Epithelial cell of alveolus of lung (primary cell): ENCODE measurements around the gene THOC1. TPM values are rescaled to one million over a fixed set of nuclear protein-coding genes. Genes with fewer than 3 reads are reported as not detected.

ENCODE experiments used
- total RNA-seq: library from RNA; depleted of rRNA; stranded (reverse); fragments of >200 nt; gene quantifications from 2 replicates; pipeline ENCODE4 v1.2.1, GENCODE V29; 2015

THOC1 gene, protein sequence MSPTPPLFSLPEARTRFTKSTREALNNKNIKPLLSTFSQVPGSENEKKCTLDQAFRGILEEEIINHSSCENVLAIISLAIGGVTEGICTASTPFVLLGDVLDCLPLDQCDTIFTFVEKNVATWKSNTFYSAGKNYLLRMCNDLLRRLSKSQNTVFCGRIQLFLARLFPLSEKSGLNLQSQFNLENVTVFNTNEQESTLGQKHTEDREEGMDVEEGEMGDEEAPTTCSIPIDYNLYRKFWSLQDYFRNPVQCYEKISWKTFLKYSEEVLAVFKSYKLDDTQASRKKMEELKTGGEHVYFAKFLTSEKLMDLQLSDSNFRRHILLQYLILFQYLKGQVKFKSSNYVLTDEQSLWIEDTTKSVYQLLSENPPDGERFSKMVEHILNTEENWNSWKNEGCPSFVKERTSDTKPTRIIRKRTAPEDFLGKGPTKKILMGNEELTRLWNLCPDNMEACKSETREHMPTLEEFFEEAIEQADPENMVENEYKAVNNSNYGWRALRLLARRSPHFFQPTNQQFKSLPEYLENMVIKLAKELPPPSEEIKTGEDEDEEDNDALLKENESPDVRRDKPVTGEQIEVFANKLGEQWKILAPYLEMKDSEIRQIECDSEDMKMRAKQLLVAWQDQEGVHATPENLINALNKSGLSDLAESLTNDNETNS
- total RNA-seq, result 15.1 and 16.2 TPM in 2 replicates

DNA sequence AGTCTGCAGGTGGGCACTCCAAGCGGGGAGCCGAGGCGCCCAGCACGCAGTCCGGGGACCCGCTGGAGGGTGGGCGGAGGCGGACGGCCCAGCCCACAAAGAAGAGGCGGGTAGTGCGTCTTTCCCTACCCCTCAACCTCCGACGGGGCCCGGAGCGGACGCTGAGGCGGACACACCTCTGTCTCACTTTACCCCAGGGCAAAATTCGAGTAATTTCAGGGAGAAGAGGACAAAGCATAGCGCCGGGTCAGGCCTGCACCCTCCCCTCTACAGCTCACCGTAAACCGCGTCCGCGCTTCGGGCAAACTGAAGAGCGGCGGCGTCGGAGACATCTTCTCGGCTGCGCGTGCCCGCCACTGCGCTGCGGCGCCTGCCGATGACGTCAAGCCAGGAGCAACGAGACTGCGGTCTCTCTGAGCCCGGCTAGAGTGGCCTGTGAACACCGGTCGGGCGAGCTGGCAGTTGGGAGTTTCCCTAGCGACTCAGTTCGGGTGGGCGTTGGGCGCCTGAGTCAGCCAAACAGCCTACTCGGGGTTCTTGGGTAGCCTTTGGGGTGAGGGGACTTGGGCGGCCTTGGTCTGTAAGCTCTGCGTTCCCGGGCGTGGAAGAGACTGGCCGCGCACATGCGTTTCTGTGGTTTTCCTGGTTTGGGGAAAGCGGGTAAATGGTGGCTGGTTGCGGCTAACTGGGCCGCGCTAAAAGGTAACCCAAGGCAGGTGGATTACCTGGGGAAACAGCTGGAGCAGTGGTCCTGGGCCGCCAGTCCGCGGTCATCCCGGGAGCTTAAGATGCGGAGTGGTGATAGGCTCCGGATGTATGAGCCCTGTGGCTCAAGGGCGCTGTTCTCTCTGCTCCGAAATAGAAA lies at the start of gene THOC1:
THOC1 (minus strand) TSS at position 360 of the 865 bp plus-strand sequence; CDS start at position 332, 28 bp downstream.

Other genes with a start within 250 kb of the THOC1 start
- gene TUBB8B, start 218.4 kb downstream of the THOC1 start, total RNA-seq, result not detected in 2 replicates
- gene USP14, start 109.5 kb downstream of the THOC1 start, total RNA-seq, result 20.8 and 27.6 TPM in 2 replicates
- 4.0 and 8.8 TPM in 2 replicates for gene COLEC12, start 232.7 kb upstream of the THOC1 start, total RNA-seq